NAMALWA (cell line): ENCODE measurements around the gene MPZL1.
A peak's percentile ranks its signal among the peaks of the same experiment; 100 is the strongest.

Experiments
- DNase-seq: peaks from one replicate; pipeline ENCODE4 v3.0.0-alpha.2; 2015; ENCODE audit warnings: low spot score

The MPZL1 gene

DNA sequence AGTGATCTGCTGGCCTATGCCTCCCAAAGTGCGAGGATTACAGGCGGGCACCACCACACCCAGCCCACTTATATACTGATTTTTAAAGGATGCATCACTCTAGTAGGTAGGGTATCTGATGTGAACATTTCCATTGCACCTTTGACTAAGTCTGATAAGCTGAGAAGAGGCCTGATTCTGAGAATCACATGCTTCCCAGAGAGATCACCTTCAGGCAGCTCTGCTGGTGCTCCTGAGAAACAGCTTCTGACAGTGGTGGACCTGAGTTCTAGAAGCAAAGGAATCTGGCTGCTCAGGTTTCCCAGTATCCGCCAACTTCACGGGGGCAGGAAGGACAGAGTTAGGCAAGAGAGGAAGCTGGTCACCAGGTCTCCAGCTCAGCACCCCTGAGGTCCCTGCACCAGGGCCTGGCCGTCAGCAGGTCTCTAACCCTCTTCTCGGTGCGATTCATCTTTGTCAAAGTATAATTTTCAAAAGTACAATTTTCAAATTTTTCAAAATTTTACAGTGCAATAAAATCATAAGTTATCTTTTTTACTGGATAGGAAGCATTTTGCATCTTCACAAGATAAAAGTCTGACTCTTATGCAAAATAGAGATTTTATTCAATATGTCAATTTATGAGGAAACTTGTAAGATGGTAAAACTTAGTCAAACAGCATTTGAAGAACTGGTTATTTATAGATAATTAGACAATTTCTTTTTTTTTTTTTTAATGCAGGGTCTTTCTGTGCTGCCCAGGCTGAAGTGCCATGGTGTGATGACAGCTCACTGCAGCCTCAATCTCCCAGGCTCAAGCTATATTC is 25.8 kb upstream of the MPZL1 start:
- no peak for DNase-seq

DNA sequence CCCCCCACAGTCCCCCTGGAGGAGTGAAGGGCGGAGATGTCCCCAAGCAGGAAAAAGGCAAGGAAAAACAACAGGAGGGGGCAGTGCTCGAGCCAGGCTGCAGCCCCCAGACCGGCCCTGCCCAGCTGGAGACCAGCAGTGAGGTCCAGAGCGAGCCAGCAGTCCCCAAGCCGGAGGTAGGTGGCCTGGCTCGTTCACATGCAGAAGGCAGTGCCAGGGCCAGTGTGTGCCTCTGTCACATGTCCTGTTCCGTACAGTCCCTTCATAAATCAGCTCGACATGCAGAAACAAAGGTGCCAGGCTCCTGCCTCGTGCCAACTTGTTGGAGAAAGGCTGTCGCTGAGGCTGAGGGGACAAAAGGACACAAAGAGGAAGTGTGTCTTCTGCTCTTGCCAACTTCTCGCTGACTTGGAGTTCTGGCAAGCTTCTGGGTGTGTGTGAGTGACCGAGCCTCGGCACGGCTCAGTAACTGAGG is 24.1 kb upstream of the MPZL1 start:
- no peak for DNase-seq

DNA sequence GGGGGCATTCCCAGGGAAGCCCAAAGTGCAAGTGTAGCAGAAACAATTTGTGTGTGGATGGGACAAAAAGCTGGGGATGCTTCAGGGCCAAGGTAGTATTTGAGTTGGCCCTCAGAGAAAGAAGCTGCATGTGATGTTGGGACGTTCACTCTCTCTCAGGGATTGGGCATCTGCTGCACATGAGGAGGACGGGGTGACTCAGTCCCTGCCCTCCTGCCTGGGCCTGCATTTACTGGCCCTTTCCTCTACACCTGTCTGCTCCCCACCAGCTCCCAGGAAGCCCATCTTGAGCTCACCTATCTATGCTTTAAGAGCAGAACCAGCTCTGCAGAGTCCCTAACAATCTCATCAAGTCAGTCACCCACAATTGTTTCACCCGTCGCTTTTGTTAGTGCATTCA is 23.5 kb upstream of the MPZL1 start:
- no peak for DNase-seq

DNA sequence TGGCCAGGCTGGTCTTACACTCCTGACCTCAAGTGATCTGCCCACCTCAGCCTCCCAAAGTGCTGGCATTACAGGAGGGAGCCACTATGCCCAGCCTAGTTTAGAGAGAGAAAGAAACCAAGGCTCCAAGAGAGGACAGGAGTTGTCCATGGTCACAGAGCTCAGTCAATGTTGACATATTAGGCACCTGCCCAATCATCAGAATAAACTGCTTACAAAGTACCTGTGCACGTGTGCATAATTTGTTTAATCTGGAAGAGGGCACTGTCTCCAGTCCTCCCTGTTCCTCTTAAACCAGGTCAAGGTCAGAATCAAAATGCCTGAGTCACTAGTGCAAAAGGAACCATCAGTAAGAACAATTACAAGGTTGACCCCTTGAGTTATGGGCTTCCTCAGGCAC is 20.3 kb upstream of the MPZL1 start:
- DNase-seq = no peak

DNA sequence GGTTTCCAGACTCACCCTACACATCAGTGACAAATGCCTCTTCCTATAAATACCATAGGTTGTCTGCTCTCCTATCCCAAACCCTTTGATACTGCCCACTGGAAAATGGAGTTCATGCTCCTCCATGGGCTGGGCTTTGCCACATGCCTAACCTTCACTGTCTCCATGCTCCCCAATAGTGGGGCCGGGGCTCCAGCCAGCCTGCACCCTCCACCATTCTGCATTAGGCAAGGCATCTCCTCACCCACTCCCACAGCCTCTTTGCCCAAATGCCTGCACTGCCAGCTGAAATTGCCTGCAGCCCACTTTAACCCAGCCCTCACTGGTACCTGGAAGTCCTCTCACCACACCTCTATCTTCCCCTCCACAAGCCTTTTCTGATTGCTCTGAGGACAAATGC is 18.2 kb upstream of the MPZL1 start:
- DNase-seq = no peak

DNA sequence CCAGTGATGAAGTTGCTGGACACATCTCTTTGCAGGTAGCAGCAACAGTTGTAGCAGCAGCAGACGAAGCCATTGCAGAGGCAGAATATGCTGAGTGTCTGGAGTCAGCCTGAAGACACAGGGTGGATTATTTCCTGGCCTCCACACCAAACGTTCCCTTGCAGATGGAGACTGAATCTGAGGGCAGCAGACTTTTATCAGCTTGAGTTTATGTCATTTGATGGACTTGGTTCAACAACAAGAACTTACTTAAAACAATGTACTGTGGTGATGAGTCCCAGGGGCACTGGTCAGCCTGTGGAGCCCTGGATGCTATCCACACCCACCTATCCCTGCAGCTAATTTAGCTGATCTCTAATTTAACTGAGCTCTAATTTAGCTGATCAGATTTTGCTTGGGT is 17.1 kb upstream of the MPZL1 start:
- no peak for DNase-seq

DNA sequence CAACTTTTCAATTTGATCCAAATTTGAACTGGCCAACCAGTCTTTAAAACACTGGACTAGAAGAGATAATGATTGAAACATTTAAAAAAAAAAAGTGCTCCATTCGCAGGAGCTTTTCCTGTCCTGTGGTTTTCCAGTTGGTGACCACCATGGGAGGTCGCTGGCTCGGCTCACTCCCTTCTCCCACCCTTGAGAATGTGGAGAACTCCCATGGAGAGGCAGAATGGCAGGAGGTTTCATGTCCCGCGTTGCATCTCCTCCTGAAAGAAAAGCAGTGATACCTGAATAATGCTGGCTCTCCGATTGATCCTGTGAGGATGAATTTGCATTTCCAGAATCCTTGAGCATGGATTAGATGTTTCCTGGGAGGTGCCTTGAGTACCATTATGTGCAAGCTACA is 16.5 kb upstream of the MPZL1 start:
- DNase-seq = no peak

DNA sequence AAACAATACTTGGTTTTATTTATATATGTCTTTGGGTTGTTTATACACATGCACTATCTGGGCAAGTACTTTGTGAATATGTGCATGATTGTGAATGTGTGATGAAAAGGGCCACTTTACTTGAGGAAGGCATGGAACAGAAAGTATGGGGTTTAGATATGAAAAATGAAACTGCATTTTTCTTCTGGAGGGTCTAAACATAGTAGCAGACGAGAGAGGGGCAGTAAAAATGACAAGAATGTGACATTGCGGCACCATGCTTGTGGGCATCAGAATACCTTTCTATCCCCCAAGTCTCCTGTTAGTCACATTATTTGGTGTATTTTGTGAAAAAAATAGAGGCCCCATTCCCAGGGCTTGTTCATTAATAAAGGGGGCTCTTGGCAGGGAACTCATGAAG is 15.4 kb upstream of the MPZL1 start:
- DNase-seq = no peak

DNA sequence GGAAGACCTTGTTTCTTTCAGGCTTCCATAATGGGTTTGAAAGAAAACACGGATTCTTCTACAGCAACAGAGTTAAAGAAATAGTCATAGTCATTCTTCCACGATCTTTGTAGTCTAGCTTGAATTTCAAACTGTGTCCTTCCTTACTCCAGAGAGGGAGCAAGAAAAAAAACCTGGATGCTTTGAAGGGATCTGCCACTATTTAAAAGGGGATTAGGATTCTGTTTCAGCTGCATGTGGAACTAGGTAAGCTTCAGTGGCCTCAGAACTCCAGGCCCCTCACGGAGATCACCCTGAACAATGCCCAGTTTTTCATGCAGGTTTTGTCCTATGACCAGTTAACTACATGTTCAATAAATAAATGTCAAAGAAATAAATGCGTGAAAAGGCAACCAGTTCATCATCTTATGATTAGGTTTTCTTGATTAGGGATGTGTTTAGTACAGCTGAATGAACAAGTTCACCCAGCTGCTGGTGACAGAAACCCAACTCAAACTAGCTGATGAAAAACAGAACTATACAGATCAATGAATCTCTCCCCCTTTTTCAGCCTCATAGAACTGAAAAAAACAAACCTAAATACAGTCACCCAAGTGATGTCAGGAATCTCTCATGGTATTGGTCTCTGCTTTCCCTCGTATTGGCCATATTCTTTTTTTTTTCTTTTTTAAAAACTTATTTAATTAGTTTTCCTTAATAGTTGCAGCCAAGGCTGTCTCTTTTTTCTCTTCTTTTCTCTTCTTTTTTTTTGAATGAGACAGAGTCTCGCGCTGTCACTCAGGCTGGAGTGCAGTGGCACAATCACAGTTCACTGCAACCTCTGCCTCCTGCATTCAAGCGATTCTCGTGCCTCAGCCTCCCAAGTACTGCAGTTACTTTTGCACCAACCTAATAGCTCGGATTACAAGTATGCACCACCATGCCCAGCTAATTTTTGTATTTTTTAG is 14.6 kb upstream of the MPZL1 start:
- no peak for DNase-seq

DNA sequence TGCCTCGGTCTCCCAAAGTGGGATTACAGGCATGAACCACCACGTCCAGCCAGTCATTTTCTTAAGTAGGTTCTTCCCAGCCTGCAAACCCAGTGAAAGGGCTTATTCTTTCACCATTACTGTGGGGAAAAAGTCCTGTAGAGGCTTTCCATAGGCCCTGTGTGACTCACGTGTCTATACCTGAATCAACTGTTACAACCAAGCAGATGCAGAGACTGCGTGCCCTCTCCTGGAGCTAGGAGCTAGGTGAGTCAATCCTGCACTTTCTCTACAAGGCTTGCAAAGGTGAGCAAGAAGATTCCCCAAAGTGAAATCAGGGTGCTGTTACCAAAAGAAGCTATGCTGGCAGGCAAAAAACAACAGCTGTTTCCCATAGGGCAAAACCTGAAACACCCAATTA is 13.8 kb upstream of the MPZL1 start:
- no peak for DNase-seq

DNA sequence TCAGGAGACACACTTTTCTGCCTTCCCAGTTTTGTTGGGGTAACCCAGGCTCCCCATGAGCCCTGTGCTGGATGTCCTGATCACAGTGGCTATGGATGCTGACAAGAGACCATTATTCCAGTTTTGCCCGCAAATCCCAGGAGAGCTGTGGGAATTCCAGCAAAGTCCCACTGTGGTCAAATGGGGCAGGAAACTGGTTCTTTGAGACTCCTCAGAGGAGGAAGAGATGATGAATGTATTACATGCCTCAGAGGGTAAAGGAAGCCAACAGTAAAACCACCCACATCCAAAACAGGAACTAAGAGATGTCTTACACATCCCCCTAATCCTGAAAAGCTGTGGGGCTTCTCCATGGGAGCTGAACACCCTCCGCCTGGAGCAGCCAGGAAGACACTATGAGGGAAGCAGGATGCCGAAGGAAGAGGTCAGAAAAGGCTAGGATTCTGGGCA is 12.8 kb upstream of the MPZL1 start:
- DNase-seq = peak; percentile 57

DNA sequence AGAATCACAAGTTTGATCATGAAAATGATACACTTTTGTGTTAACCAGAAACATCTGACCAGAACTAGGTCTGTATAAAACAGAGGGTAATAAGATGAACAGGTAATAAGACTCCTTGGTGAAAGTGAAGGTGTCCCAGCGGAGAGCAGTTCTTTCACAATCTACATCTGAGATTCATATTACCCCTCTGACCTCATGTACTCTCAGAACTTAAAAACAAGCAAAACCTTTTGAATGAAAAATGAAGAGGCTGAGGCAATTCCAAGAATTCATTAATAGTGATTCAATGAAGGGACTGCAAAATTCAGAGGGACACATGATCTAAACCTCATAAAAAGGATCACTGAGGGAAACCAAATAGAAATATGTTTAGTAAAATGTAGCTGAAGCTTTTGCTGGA is 10.9 kb upstream of the MPZL1 start:
- no peak for DNase-seq

DNA sequence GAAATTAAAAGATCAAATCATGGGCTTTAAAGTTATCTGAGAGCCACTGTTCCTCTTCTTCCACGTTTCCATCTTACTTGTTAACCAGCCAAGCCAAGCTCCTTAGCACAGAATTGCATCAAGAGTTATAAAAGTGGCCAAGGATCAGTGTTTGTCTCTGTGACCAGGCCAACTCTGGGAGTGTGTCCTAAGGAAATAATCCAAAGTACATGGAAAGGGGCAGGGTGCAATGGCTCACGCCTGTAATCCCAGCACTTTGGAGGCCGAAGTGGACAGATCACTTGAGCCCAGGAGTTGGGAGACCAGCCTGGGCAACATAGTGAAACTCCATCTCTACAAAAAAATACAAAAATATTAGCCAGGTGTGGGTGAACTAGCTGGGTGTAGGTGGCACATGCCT is 10.0 kb upstream of the MPZL1 start:
- DNase-seq = no peak

DNA sequence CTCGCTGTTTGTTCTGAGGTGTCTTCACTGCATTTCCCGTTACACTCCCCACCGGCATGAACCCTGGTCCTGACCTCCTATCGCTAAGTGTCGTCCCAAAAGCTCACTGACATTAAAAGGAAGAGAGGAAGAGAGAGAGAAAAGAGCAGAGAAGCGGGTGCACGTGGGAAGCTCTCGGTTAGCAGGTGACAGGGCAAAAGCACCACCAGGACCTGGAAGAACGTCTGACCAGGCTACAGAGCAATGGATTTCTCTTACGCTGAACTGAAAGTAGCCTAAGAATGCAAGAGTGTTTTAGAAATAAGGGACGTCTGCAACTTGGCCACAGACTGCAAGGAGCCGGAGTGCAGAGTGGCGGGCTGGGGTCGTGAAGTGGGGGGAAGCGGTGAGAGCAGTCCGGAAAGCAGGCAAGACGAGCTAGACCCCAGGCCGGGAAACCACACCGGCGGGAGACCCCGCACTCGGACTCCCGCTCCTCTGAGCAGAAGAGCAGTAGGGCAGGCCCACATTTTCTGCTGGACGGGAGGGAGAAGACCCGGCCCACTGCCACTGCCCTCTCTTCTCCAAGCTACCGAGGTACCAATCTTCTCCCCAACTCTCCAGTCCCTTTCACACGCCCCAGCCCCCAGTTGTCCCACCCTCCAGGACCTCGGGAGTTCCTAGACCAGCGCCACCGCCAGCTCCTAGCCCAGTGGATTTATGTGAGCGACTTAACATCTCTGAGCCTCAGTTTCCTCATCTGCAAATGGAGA is 8.3 kb upstream of the MPZL1 start:
- peak; percentile 63 for DNase-seq

DNA sequence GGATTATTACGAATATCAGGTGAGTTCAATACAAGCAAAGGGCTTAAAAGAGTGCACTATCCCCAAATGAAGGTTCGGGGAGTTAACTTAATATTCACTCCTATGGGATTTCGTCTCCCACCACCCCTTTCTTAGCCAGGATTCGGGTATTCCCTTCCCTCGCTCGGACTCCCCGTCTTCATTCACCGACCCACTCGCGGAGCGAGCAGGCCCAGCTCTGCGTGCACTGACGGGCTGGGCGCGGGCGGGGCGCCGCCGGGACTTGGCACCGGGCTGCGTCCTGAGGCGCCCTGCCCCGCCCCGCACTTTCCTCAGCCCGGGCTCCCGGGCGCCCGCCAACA is 7.7 kb upstream of the MPZL1 start:
- no peak for DNase-seq

DNA sequence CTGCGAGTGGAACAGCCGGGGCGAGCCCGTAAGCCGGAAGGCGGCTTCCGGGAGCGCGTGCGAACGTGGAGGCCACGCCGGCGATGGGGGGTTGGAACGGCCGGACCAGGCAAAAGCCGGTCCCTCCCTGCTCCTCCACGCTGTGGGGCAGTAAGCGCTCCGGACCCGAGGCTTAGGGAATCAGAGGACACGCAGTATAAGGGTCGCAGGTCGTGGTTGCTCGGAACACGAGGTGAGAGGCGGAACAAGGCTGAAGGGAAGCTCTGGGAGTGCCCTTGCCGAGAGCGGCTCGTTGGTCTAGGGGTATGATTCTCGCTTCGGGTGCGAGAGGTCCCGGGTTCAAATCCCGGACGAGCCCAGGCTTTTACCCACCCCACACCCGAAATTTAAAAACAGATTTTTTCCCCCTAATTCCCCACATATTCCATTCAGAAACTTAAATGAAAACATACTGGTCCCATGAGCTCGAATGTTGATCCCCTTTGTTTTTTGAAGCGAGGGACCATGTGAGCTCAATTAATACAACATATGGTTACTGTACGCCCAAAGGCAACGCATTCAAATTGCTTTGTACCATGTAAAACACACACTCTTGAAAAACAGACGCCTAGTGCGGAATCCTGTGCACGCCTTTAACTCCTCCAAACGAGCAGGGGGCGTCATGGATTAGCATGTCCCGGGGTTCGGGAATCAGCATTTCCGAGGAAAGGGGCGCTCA is 7.2 kb upstream of the MPZL1 start:
- peak; percentile 96 for DNase-seq

DNA sequence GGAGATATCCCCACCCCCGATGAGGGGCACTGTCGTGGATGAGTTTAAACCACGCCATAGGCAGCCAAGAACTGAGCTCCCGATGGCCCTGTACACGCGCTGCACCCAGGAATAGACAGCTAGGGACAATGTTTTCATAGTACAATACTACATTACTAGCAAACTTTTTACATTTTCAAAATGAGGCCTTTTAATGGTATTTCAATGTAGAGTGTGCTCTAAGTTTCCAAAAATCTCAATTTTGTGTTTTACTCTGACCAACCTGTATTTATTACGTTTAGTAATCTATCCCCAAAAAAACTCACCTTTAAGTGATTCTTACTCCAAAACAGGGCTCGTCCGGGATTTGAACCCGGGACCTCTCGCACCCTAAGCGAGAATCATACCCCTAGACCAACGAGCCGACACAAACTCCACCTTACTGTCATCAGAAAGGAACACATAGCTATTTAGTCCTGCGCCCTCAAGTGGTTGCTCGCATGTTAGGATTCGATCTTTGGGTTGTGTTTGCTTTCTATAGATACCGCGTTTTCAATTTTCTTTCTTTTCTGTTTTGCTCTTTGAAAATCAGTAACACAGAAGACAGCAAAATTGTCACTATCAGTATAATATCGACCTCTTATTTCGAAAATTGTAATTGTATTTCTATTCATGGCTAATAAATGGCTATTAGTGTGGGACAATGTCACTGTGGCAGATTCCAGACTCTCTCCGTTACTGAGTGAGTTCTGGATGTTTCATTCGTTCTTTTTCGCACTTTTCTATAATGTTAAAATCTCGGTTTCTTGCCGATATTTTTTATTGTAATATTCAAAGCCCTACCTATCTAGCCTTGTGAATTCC is 6.4 kb upstream of the MPZL1 start:
- DNase-seq = peak; percentile 99

DNA sequence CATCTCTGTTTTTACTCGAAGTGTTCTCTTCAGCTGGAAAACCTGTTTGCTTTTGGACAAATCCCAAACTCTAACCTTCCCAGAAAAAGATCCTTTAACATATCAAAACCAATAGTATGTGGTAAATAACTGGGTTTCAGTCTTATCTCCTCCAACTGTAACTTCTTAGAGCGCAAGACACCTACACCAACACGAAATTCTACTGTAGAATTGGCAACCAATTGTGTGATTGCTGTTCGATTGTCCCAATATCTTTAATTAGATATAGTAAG is 5.8 kb upstream of the MPZL1 start:
- no peak for DNase-seq

DNA sequence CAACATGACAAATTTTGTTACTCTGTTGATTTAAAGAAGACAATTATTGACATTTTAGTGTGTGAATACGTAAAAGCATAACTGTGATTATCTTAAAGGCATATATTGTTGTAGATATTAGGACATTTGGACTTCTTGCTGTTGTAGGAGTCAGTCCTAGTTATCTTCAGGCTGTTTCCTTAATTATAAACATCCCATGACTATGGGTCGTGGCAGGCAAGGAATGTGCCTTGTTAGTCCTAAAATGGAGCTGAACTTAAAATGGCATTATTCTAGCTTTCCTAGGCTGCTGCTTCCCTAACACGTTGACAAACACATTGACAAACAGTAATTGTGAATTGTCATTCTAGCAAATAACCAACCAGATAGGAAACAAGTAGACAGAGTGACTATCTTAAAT is 4.4 kb upstream of the MPZL1 start:
- DNase-seq = no peak

DNA sequence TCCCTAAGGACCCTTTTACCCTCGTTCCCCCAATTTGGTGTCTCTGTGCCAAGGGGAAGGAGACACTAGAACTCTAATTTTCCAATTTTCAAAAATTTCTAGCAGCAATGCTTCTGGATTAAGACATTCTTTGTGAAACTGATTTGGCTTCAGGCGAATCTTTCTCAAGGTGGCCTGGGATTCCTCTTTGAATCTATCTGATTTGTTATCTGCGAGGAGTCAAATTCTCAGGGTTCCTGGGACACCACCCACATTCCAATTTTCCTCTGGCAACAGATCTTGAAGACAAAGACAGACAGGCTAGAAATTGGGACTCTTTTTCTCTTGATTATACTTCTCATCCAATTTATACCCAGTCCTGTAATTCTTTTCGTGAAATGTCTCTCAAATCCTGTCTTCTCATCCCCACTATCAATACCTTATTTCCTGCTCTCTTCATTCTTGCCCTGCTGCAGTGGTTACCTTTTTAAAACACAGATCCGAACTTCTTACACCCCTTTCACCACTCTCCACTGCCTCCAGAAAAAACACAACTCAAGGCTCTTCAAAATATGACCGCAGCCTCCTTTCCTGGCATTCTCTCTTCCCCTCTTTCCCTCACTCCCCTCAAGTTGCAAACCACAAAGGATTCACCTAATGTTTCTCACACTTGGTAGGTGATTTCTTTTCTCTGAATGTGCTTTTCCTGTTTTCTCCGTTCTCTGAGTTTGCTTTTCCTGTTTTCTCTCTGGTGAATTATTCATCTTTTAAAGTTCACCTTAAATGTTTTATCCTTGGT is 2.7 kb upstream of the MPZL1 start:
- DNase-seq = no peak
